Activated CD8-positive, alpha-beta T cell treated with anti-CD3 and anti-CD28 coated beads for 36 hours (primary cell): ENCODE results near the gene PIP5KL1. TPM values are rescaled to one million over a fixed set of nuclear protein-coding genes. Genes with fewer than 3 reads are reported as not detected.

Source experiments
- ATAC-seq: fragments of 200-7000 bp; cut with Tn5 transposase; one replicate; pipeline ENCODE4 v1.10.0; 2021; ENCODE audit warnings: mild to moderate bottlenecking, moderate library complexity
- CTCF ChIA-PET: fragments of 350-600 bp; sonication (Branson Sonifier 250); formaldehyde crosslinking; loops from one replicate; lab custom pipeline; 2021; ENCODE audit warnings: antibody characterized with exemption; lab: Charles Lee
- POLR2A ChIA-PET: fragments of 350-600 bp; sonication (Branson Sonifier 250); formaldehyde crosslinking; loops from one replicate; lab custom pipeline; 2021; ENCODE audit warnings: antibody characterized with exemption; lab: Charles Lee
- DNase-seq: peaks from one replicate; pipeline ENCODE4 v3.0.0-alpha.2; 2020
- H3K27ac Mint-ChIP-seq: one replicate; pipeline ENCODE4 v1.8.0; 2021; ENCODE audit warnings: mild to moderate bottlenecking, mixed read lengths
- H3K27me3 Mint-ChIP-seq: one replicate; pipeline ENCODE4 v1.8.0; 2021; ENCODE audit warnings: mixed read lengths
- H3K36me3 Mint-ChIP-seq: one replicate; pipeline ENCODE4 v1.8.0; 2021; ENCODE audit warnings: low read depth, mixed read lengths
- H3K4me1 Mint-ChIP-seq: one replicate; pipeline ENCODE4 v1.8.0; 2021; ENCODE audit warnings: low read depth, mixed read lengths
- H3K4me3 Mint-ChIP-seq: one replicate; pipeline ENCODE4 v1.8.0; 2021; ENCODE audit warnings: mild to moderate bottlenecking, moderate library complexity, mixed read lengths
- H3K9me3 Mint-ChIP-seq: one replicate; pipeline ENCODE4 v1.8.0; 2021; ENCODE audit warnings: mixed read lengths
- CTCF ChIP-seq: fragments of 200-600 bp; IDR thresholded peaks from one replicate; pipeline ENCODE4 v1.8.0; 2022; ENCODE audit warnings: antibody characterized with exemption, mild to moderate bottlenecking
- intact Hi-C: fragments of 100-400 bp; cut with micrococcal nuclease; formaldehyde crosslinking; loops from one replicate; pipeline ENCODE4 v1.10.0; 2022
- total RNA-seq, 2 experiments: library from RNA; stranded (reverse); gene quantifications; one replicate each; pipeline ENCODE4 v1.2.3, GENCODE V29; 2021

The PIP5KL1 gene
- total RNA-seq, 2 experiments from 2014 or later = 1.7 to 2.5 TPM

- intact Hi-C loops = loop anchor here (2.0 kb wide), 1 partner anchor 55 kb away; no protein-coding TSS in a partner anchor
- peak; percentile 3 for ATAC-seq
- DNase-seq = peak; percentile 58
- no peak for TF ChIP-seq CTCF
- Mint-ChIP-seq H3K9me3 (no peaks in the 10 kb centered on the region), H3K27me3 (no peaks in the 10 kb centered on the region), H3K27ac (peak overlapping the region; percentile 99), H3K4me3 (peak overlapping the region; percentile 97), H3K36me3 (peaks cover 38% of the 10 kb centered on the region), H3K4me1 (peaks cover 94% of the 10 kb centered on the region)
- ChIA-PET POLR2A (interaction anchor here (1.6 to 25.2 kb wide), 5 partner anchors 5 to 61 kb away, joined by 7 to 408 read pairs (median 36); partner anchors contain the start of gene EEIG1), CTCF (interaction anchor here (0.6 to 15.3 kb wide), 6 partner anchors 12 to 218 kb away, joined by 3 to 163 read pairs (median 6); no protein-coding TSS in a partner anchor)
Measured at GRCh38 chr9:127971357-127972235, 41.0 kb upstream of the PIP5KL1 start.

- peak; percentile 73 for ATAC-seq
- Mint-ChIP-seq H3K9me3 (no peaks in the 10 kb centered on the region), H3K27me3 (no peaks in the 10 kb centered on the region), H3K4me3 (peak overlapping the region; percentile 97), H3K4me1 (peaks cover 94% of the 10 kb centered on the region), H3K27ac (peak overlapping the region; percentile 99), H3K36me3 (peaks cover 29% of the 10 kb centered on the region)
- DNase-seq = peak; percentile 90
- TF ChIP-seq CTCF = no peak
- POLR2A ChIA-PET = interaction anchor here (0.8 to 25.2 kb wide), 9 partner anchors 6 to 190 kb away, joined by 3 to 408 read pairs (median 7); partner anchors contain the start of gene EEIG1
- CTCF ChIA-PET = interaction anchor here (0.6 to 15.3 kb wide), 6 partner anchors 11 to 219 kb away, joined by 3 to 163 read pairs (median 6); no protein-coding TSS in a partner anchor
- intact Hi-C loops = loop anchor here (2.0 kb wide), 1 partner anchor 56 kb away; no protein-coding TSS in a partner anchor
Measured at GRCh38 chr9:127970401-127971313, 40.1 kb upstream of the PIP5KL1 start.

- peak; percentile 11 for ATAC-seq
- POLR2A ChIA-PET = interaction anchor here (1.3 to 25.2 kb wide), 4 partner anchors 8 to 58 kb away, joined by 3 to 408 read pairs (median 208); partner anchors contain the start of gene EEIG1
- no peak for DNase-seq
- Mint-ChIP-seq H3K27ac (peak overlapping the region; percentile 99), H3K4me1 (peaks cover 96% of the 10 kb centered on the region), H3K36me3 (peaks cover 25% of the 10 kb centered on the region), H3K27me3 (no peaks in the 10 kb centered on the region), H3K9me3 (no peaks in the 10 kb centered on the region), H3K4me3 (peak overlapping the region; percentile 97)
- CTCF ChIA-PET = interaction anchor here (2.2 to 15.3 kb wide), 2 partner anchors 14 to 66 kb away, joined by 12 to 141 read pairs; no protein-coding TSS in a partner anchor
- intact Hi-C loops = no loop called here
- TF ChIP-seq CTCF = no peak
Measured at GRCh38 chr9:127968700-127969383, 38.3 kb upstream of the PIP5KL1 start.

- Mint-ChIP-seq H3K27me3 (no peaks in the 10 kb centered on the region), H3K4me3 (peak overlapping the region; percentile 97), H3K27ac (peak overlapping the region; percentile 99), H3K36me3 (peaks cover 25% of the 10 kb centered on the region), H3K4me1 (peaks cover 97% of the 10 kb centered on the region), H3K9me3 (no peaks in the 10 kb centered on the region)
- intact Hi-C loops = no loop called here
- ChIA-PET CTCF (interaction anchor here (1.1 to 30.0 kb wide), 3 partner anchors 10 to 60 kb away, joined by 3 to 631 read pairs (median 12); no protein-coding TSS in a partner anchor), POLR2A (interaction anchor here (0.9 to 25.2 kb wide), 5 partner anchors 7 to 59 kb away, joined by 3 to 408 read pairs (median 8); partner anchors contain the start of gene EEIG1)
- DNase-seq (peak; percentile 62), ATAC-seq (no peak)
- TF ChIP-seq CTCF = no peak
Measured at GRCh38 chr9:127968042-127968441, 37.5 kb upstream of the PIP5KL1 start.
